GM18861 (cell line): ENCODE results near the gene S100A9.

Experiments
- ATAC-seq: cut with Tn5 transposase; IDR thresholded peaks from one replicate; pipeline ENCODE4 v1.9.1; 2021; ENCODE audit not compliant: unreplicated experiment

S100A9 gene

GRCh38 chr1:153359241-153359640 is 1.6 kb downstream of the S100A9 start:
- ATAC-seq: no peak

- no peak for ATAC-seq
Observed at GRCh38 chr1:153360190-153360589, 2.5 kb downstream of the S100A9 start.

GRCh38 chr1:153360592-153361479 is 3.2 kb downstream of the S100A9 start:
- ATAC-seq: no peak

- no peak for ATAC-seq
Observed at GRCh38 chr1:153361480-153362109, 3.9 kb downstream of the S100A9 start.

- ATAC-seq: no peak
Observed at GRCh38 chr1:153362187-153362775, 4.6 kb downstream of the S100A9 start.

- ATAC-seq: no peak
Observed at GRCh38 chr1:153363641-153364040, 6.0 kb downstream of the S100A9 start.

- no peak for ATAC-seq
Observed at GRCh38 chr1:153364156-153364555, 6.5 kb downstream of the S100A9 start.

GRCh38 chr1:153364766-153365666 is 7.4 kb downstream of the S100A9 start:
- ATAC-seq: no peak

- ATAC-seq: no peak
Observed at GRCh38 chr1:153365696-153366095, 8.0 kb downstream of the S100A9 start.

GRCh38 chr1:153366261-153366660 is 8.6 kb downstream of the S100A9 start:
- ATAC-seq: no peak

- no peak for ATAC-seq
Observed at GRCh38 chr1:153367090-153367489, 9.4 kb downstream of the S100A9 start.

GRCh38 chr1:153368495-153368894 is 10.8 kb downstream of the S100A9 start:
- ATAC-seq: no peak

- no peak for ATAC-seq
Observed at GRCh38 chr1:153370146-153370545, 12.5 kb downstream of the S100A9 start.

GRCh38 chr1:153371231-153371630 is 13.6 kb downstream of the S100A9 start:
- no peak for ATAC-seq

- no peak for ATAC-seq
Observed at GRCh38 chr1:153372571-153372970, 14.9 kb downstream of the S100A9 start.

GRCh38 chr1:153374071-153374470 is 16.4 kb downstream of the S100A9 start:
- ATAC-seq: no peak

- no peak for ATAC-seq
Observed at GRCh38 chr1:153375511-153375910, 17.9 kb downstream of the S100A9 start, which contains the start of gene S100A12. Gene S100A12, minus strand, starts transcription at chr1:153375621. Its CDS starts 1,029 bp downstream, at chr1:153374592.

- ATAC-seq: no peak
Observed at GRCh38 chr1:153379591-153379990, 21.9 kb downstream of the S100A9 start.

GRCh38 chr1:153380711-153381110 is 23.1 kb downstream of the S100A9 start:
- no peak for ATAC-seq

GRCh38 chr1:153384958-153385580 is 27.4 kb downstream of the S100A9 start:
- no peak for ATAC-seq
